ENCODE data around the gene CCDC102A.

Gene CCDC102A

DNA sequence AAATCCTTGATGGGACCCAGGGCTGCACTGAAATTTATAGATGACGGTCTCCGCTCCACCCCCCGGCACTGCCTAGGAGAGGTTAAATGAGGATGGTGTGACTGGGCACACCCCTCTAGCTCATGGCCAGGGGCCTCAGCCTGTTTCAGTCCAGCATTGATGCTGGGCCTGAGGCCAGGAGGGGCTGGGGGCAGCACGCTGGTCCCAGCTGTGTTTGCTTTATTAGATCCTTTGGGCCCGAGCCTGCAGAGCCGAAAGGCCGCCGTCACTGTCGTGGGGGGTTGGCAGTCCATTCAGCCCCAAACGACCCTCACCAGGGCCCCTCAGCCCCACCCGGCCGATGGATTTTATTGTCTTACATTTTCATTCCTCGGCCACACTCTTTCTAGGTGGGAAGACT lies 39.2 kb downstream of the CCDC102A start:
- no peak for TF ChIP-seq CEBPB (IDR thresholded peaks at IDR 0.05)

DNA sequence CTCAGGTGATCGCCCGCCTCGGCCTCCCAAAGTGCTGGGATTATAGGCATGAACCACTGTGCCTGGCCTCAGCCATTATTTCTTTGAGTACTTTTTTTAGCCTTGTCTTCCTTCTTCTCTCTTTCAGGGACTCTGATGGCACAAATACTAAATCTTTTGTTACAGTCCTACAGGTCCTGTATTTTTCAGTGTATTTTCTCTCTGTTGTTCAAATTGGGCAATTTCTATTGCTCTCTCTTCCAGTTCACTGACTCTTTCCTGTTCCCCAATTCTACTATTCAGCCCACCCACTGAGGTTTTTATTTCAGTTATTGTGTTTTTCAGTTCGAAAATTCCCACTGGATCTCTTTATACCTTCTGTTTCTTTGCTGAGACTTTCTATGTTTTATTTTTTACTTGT lies 42.6 kb downstream of the CCDC102A start:
- TF ChIP-seq FOXM1 (IDR thresholded peaks at IDR 0.05; ENCODE audit: borderline replicate concordance, low read depth) (no peak), TAF1 (IDR thresholded peaks at IDR 0.05; ENCODE audit: low read depth) (no peak), RAD21 (IDR thresholded peaks at IDR 0.05; ENCODE audit: low read depth) (no peak), ZBTB7A (IDR thresholded peaks at IDR 0.05; ENCODE audit: low read depth) (no peak), YY1 (IDR thresholded peaks at IDR 0.05; ENCODE audit: low read depth) (no peak), MAX (IDR thresholded peaks at IDR 0.05) (no peak), USF1 (IDR thresholded peaks at IDR 0.05) (no peak), CEBPB (IDR thresholded peaks at IDR 0.05) (no peak), TCF12 (IDR thresholded peaks at IDR 0.05; ENCODE audit: low read depth) (no peak), EP300 (IDR thresholded peaks at IDR 0.05; ENCODE audit: borderline replicate concordance) (no peak), EGR1 (IDR thresholded peaks at IDR 0.05) (no peak), CREB1 (IDR thresholded peaks at IDR 0.05; ENCODE audit: low read depth) (no peak), NFIC (IDR thresholded peaks at IDR 0.05) (no peak), TEAD4 (IDR thresholded peaks at IDR 0.05) (no peak)
- TF ChIP-seq, protein P1, sequence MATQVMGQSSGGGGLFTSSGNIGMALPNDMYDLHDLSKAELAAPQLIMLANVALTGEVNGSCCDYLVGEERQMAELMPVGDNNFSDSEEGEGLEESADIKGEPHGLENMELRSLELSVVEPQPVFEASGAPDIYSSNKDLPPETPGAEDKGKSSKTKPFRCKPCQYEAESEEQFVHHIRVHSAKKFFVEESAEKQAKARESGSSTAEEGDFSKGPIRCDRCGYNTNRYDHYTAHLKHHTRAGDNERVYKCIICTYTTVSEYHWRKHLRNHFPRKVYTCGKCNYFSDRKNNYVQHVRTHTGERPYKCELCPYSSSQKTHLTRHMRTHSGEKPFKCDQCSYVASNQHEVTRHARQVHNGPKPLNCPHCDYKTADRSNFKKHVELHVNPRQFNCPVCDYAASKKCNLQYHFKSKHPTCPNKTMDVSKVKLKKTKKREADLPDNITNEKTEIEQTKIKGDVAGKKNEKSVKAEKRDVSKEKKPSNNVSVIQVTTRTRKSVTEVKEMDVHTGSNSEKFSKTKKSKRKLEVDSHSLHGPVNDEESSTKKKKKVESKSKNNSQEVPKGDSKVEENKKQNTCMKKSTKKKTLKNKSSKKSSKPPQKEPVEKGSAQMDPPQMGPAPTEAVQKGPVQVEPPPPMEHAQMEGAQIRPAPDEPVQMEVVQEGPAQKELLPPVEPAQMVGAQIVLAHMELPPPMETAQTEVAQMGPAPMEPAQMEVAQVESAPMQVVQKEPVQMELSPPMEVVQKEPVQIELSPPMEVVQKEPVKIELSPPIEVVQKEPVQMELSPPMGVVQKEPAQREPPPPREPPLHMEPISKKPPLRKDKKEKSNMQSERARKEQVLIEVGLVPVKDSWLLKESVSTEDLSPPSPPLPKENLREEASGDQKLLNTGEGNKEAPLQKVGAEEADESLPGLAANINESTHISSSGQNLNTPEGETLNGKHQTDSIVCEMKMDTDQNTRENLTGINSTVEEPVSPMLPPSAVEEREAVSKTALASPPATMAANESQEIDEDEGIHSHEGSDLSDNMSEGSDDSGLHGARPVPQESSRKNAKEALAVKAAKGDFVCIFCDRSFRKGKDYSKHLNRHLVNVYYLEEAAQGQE (IDR thresholded peaks at IDR 0.05; ENCODE audit: low read depth) = no peak

- TF ChIP-seq ZBTB7A (IDR thresholded peaks at IDR 0.05; ENCODE audit: low read depth) (no peak), TEAD4 (IDR thresholded peaks at IDR 0.05) (no peak), RAD21 (IDR thresholded peaks at IDR 0.05; ENCODE audit: low read depth) (no peak)
Observed at GRCh38 chr16:57489229-57489628, 47.1 kb downstream of the CCDC102A start.

DNA sequence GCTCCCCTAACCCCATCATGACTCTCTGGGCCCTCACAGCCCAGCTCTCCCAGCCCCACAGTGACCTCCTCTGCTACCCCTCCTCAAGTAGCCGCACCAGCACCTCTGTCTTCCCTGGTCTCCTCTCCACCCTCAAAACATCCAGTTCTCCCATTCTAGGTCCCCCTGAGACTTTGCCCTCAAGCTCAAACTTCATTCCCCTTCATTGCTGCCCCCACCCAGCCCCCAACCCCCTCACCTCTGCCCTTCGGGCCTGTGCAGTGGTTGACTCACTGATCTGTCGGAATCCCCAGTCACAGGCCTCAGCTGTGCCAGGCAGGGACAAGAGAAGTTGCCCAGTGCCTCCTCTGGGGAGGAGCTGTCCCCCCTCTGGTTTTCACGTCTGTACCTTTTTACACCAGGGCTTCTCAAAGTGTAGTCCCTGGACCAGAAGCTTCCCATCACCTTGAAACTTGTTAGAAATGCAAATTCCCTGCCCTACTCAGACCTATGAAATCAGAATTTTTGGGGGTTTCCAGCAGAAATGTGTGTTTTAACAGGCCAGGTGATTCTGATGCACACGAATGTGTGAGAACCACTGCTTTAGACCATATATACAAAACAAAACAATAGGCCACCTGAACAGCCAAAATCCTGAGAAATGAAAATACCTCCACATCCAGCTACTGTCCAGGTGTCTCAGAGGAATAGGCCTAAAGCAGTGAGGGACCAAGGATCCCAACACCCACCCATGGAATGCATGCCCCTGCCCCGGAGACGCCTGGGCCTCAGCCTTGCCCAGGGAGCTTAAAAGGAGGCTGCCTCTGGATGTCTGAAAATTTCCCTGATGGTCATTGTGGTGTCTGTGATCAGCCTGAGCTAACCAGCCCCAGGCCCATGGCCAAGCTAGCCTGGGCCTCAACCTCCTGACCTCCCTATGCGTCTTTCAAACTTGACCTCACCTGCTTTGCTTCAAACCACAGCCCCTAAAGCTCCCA lies 49.2 kb downstream of the CCDC102A start:
- TF ChIP-seq USF1 (IDR thresholded peaks at IDR 0.05) (no peak), NFIC (IDR thresholded peaks at IDR 0.05) (no peak), TCF12 (IDR thresholded peaks at IDR 0.05; ENCODE audit: low read depth) (no peak), CREB1 (IDR thresholded peaks at IDR 0.05; ENCODE audit: low read depth) (no peak), MAX (IDR thresholded peaks at IDR 0.05) (no peak), EP300 (IDR thresholded peaks at IDR 0.05; ENCODE audit: borderline replicate concordance) (no peak), FOXM1 (IDR thresholded peaks at IDR 0.05; ENCODE audit: borderline replicate concordance, low read depth) (no peak), RAD21 (IDR thresholded peaks at IDR 0.05; ENCODE audit: low read depth) (no peak), ZBTB7A (IDR thresholded peaks at IDR 0.05; ENCODE audit: low read depth) (no peak), YY1 (IDR thresholded peaks at IDR 0.05; ENCODE audit: low read depth) (no peak), CEBPB (IDR thresholded peaks at IDR 0.05) (no peak), TEAD4 (IDR thresholded peaks at IDR 0.05) (no peak), EGR1 (IDR thresholded peaks at IDR 0.05) (no peak), TAF1 (IDR thresholded peaks at IDR 0.05; ENCODE audit: low read depth) (no peak)
- TF ChIP-seq, protein P1 (IDR thresholded peaks at IDR 0.05; ENCODE audit: low read depth) = no peak

DNA sequence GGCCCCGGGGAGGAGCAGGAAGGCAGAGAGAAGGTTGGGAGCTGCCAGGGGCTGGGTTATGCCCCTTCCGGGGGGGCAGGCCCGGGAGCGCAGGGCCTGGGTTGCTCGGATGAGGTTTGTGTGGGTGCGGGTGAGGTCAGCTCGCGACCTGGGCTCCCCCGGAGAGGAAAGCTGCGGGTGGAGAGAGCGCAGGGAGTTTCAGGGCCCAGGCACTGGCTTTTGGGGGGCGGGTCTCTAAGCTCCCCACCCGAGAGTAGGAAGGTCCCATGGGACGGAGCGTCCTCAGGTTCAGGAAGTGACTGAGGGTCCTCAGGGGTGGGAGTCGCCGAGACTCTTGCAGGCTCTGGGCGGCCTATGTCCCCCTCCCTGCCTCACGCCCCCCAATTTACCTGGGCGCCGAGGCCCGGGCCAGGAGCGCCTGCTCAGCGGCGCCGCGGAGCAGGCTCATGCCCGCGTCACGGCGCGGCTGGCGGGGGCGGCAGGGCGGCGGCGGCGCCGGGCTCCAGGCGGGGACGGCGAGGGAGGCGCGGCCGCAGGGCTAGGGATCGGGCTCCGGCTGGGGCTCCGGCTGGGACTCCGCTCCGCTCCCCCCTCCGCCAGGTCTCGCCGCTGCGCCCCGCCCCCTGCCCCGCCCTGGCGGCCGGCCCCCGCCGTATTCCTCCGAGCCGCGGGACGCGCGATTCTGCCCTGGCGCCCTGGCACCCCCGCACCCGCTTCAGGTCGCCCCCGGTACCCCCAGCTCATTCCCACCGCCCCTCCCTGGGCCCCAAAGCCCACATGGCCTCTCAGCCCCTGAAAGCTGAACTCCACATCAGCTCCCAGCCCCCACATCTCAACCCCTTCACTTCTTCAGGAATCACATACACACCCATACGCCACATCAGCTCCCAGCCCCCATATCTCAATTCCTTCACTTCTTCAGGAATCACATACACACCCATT lies 50.2 kb downstream of the CCDC102A start, which contains the start of gene DOK4:
DOK4 (minus strand) TSS at position 578 of the 942 bp plus-strand sequence. CDS start 6,986 bp downstream, outside the sequence.
- peak; percentile 38; the same call in 1 of the 2 replicates for TF ChIP-seq TAF1 (IDR thresholded peaks at IDR 0.05; ENCODE audit: low read depth)
- no peak for TF ChIP-seq EP300 (IDR thresholded peaks at IDR 0.05; ENCODE audit: borderline replicate concordance)
- no peak for TF ChIP-seq FOXM1 (IDR thresholded peaks at IDR 0.05; ENCODE audit: borderline replicate concordance, low read depth)
- no peak for TF ChIP-seq YY1 (IDR thresholded peaks at IDR 0.05; ENCODE audit: low read depth)
